GM23338 (cell line): Measurements from ENCODE around the gene GCNT3.

Source experiments
- CREB1 ChIP-seq: fragments of 250-450 bp; sonication (Bioruptor Pico); IDR thresholded peaks from 2 replicates; pipeline ENCODE4 v1.5.0; 2020; ENCODE audit warnings: low read depth, mild to moderate bottlenecking, moderate library complexity
- EZH2 ChIP-seq: fragments of 200-600 bp; sonication (generic); IDR thresholded peaks from one replicate; pipeline ENCODE4 v1.8.0; 2017; ENCODE audit warnings: antibody characterized with exemption, mild to moderate bottlenecking, low read depth; ENCODE audit not compliant: unreplicated experiment
- EZH2phosphoT487 ChIP-seq: fragments of 200-600 bp; sonication (generic); IDR thresholded peaks from one replicate; pipeline ENCODE4 v1.8.1; 2018; ENCODE audit warnings: antibody characterized with exemption; ENCODE audit not compliant: unreplicated experiment
- JUNB ChIP-seq: IDR thresholded peaks from one replicate; pipeline ENCODE4 v1.6.1; 2016; ENCODE audit warnings: antibody characterized with exemption; ENCODE audit not compliant: unreplicated experiment
- NANOG ChIP-seq: IDR thresholded peaks from 2 replicates; pipeline ENCODE4 v1.6.1; 2016; ENCODE audit warnings: antibody characterized with exemption, borderline replicate concordance
- POLR2AphosphoS5 ChIP-seq: IDR thresholded peaks from 2 replicates; pipeline ENCODE4 v1.6.1; 2016; ENCODE audit warnings: antibody characterized with exemption, low read depth
- STAT1 ChIP-seq: IDR thresholded peaks from one replicate; pipeline ENCODE4 v1.6.1; 2016; ENCODE audit warnings: antibody characterized with exemption; ENCODE audit not compliant: unreplicated experiment
- ZNF114 ChIP-seq: fragments of 250-450 bp; sonication (Bioruptor Pico); IDR thresholded peaks from 2 replicates; pipeline ENCODE4 v1.5.0; 2020; ENCODE audit warnings: mild to moderate bottlenecking, moderate library complexity
- TF ChIP-seq, protein P1 (sequence below): IDR thresholded peaks from one replicate; pipeline ENCODE4 v1.6.1; 2018; ENCODE audit warnings: antibody characterized with exemption; ENCODE audit not compliant: unreplicated experiment
- TF ChIP-seq, protein P2 (sequence below), 2 experiments: fragments of 200-600 bp in 1 of 2; sonication (generic) in 1 of 2; conservative IDR thresholded peaks; 2 replicates each; pipeline versions ENCODE4 v1.5.1 to v1.6.1; 2016 to 2017; ENCODE audit warnings: antibody characterized with exemption in 2 of 2, low read depth in 2 of 2, mild to moderate bottlenecking in 2 of 2, moderate library complexity in 1 of 2
- TF ChIP-seq, protein P3 (sequence below): IDR thresholded peaks from 2 replicates; pipeline ENCODE4 v1.6.1; 2016; ENCODE audit warnings: antibody characterized with exemption
- TF ChIP-seq, protein P4 (sequence below): fragments of 250-450 bp; sonication (Bioruptor Pico); IDR thresholded peaks from 2 replicates; pipeline ENCODE4 v1.5.0; 2020; ENCODE audit warnings: mild to moderate bottlenecking, moderate library complexity

DNA sequence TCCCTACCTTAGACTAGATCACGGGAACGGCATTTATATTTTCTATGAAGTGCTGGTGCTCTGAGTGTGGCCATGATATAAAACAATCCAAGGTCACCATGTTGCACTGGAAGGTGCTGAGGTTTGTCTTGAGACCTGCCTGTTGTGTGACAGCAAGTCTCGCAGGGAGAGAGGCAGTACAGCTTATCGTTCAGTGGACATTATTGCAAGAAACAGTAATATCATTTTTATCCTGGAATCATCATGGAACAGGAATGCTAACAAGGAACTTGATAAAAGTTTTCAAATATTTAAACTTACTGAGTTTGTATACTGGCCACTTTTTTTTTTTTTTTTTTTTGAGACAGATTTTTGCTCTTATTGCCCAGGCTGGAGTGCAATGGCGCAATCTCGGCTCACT lies 40.0 kb upstream of the GCNT3 start:
- TF ChIP-seq, protein P1, sequence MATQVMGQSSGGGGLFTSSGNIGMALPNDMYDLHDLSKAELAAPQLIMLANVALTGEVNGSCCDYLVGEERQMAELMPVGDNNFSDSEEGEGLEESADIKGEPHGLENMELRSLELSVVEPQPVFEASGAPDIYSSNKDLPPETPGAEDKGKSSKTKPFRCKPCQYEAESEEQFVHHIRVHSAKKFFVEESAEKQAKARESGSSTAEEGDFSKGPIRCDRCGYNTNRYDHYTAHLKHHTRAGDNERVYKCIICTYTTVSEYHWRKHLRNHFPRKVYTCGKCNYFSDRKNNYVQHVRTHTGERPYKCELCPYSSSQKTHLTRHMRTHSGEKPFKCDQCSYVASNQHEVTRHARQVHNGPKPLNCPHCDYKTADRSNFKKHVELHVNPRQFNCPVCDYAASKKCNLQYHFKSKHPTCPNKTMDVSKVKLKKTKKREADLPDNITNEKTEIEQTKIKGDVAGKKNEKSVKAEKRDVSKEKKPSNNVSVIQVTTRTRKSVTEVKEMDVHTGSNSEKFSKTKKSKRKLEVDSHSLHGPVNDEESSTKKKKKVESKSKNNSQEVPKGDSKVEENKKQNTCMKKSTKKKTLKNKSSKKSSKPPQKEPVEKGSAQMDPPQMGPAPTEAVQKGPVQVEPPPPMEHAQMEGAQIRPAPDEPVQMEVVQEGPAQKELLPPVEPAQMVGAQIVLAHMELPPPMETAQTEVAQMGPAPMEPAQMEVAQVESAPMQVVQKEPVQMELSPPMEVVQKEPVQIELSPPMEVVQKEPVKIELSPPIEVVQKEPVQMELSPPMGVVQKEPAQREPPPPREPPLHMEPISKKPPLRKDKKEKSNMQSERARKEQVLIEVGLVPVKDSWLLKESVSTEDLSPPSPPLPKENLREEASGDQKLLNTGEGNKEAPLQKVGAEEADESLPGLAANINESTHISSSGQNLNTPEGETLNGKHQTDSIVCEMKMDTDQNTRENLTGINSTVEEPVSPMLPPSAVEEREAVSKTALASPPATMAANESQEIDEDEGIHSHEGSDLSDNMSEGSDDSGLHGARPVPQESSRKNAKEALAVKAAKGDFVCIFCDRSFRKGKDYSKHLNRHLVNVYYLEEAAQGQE: no peak
- TF ChIP-seq, protein P2, sequence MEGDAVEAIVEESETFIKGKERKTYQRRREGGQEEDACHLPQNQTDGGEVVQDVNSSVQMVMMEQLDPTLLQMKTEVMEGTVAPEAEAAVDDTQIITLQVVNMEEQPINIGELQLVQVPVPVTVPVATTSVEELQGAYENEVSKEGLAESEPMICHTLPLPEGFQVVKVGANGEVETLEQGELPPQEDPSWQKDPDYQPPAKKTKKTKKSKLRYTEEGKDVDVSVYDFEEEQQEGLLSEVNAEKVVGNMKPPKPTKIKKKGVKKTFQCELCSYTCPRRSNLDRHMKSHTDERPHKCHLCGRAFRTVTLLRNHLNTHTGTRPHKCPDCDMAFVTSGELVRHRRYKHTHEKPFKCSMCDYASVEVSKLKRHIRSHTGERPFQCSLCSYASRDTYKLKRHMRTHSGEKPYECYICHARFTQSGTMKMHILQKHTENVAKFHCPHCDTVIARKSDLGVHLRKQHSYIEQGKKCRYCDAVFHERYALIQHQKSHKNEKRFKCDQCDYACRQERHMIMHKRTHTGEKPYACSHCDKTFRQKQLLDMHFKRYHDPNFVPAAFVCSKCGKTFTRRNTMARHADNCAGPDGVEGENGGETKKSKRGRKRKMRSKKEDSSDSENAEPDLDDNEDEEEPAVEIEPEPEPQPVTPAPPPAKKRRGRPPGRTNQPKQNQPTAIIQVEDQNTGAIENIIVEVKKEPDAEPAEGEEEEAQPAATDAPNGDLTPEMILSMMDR (conservative IDR thresholded peaks at IDR 0.05; ENCODE audit: low read depth in 2 of 2): no peak
- TF ChIP-seq EZH2phosphoT487: no peak
- TF ChIP-seq JUNB: no peak
- TF ChIP-seq EZH2: no peak
- TF ChIP-seq POLR2AphosphoS5: no peak
- no peak for TF ChIP-seq CREB1 (CRISPR knock-in tag)
- TF ChIP-seq, protein P3, sequence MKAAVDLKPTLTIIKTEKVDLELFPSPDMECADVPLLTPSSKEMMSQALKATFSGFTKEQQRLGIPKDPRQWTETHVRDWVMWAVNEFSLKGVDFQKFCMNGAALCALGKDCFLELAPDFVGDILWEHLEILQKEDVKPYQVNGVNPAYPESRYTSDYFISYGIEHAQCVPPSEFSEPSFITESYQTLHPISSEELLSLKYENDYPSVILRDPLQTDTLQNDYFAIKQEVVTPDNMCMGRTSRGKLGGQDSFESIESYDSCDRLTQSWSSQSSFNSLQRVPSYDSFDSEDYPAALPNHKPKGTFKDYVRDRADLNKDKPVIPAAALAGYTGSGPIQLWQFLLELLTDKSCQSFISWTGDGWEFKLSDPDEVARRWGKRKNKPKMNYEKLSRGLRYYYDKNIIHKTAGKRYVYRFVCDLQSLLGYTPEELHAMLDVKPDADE: no peak
- no peak for TF ChIP-seq ZNF114
- TF ChIP-seq STAT1: no peak
- no peak for TF ChIP-seq NANOG
- TF ChIP-seq, protein P4, sequence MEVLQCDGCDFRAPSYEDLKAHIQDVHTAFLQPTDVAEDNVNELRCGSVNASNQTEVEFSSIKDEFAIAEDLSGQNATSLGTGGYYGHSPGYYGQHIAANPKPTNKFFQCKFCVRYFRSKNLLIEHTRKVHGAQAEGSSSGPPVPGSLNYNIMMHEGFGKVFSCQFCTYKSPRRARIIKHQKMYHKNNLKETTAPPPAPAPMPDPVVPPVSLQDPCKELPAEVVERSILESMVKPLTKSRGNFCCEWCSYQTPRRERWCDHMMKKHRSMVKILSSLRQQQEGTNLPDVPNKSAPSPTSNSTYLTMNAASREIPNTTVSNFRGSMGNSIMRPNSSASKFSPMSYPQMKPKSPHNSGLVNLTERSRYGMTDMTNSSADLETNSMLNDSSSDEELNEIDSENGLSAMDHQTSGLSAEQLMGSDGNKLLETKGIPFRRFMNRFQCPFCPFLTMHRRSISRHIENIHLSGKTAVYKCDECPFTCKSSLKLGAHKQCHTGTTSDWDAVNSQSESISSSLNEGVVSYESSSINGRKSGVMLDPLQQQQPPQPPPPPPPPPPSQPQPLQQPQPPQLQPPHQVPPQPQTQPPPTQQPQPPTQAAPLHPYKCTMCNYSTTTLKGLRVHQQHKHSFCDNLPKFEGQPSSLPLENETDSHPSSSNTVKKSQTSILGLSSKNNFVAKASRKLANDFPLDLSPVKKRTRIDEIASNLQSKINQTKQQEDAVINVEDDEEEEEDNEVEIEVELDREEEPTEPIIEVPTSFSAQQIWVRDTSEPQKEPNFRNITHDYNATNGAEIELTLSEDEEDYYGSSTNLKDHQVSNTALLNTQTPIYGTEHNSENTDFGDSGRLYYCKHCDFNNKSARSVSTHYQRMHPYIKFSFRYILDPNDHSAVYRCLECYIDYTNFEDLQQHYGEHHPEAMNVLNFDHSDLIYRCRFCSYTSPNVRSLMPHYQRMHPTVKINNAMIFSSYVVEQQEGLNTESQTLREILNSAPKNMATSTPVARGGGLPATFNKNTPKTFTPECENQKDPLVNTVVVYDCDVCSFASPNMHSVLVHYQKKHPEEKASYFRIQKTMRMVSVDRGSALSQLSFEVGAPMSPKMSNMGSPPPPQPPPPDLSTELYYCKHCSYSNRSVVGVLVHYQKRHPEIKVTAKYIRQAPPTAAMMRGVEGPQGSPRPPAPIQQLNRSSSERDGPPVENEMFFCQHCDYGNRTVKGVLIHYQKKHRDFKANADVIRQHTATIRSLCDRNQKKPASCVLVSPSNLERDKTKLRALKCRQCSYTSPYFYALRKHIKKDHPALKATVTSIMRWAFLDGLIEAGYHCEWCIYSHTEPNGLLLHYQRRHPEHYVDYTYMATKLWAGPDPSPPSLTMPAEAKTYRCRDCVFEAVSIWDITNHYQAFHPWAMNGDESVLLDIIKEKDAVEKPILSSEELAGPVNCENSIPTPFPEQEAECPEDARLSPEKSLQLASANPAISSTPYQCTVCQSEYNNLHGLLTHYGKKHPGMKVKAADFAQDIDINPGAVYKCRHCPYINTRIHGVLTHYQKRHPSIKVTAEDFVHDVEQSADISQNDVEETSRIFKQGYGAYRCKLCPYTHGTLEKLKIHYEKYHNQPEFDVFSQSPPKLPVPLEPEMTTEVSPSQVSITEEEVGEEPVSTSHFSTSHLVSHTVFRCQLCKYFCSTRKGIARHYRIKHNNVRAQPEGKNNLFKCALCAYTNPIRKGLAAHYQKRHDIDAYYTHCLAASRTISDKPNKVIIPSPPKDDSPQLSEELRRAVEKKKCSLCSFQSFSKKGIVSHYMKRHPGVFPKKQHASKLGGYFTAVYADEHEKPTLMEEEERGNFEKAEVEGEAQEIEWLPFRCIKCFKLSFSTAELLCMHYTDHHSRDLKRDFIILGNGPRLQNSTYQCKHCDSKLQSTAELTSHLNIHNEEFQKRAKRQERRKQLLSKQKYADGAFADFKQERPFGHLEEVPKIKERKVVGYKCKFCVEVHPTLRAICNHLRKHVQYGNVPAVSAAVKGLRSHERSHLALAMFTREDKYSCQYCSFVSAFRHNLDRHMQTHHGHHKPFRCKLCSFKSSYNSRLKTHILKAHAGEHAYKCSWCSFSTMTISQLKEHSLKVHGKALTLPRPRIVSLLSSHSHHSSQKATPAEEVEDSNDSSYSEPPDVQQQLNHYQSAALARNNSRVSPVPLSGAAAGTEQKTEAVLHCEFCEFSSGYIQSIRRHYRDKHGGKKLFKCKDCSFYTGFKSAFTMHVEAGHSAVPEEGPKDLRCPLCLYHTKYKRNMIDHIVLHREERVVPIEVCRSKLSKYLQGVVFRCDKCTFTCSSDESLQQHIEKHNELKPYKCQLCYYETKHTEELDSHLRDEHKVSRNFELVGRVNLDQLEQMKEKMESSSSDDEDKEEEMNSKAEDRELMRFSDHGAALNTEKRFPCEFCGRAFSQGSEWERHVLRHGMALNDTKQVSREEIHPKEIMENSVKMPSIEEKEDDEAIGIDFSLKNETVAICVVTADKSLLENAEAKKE: no peak
